Fibroblast of the conjunctiva (primary cell): ENCODE measurements around the gene ABCC10.
"Not testable (repeated sequence)": the region's sequence is repeated elsewhere in the genome, so short reads cannot be mapped to it uniquely, and the experiment has no call there.

Experiments
- DNase-seq: peaks from one replicate; pipeline ENCODE4 v3.0.0-alpha.2; 2010; ENCODE audit warnings: low read depth

The ABCC10 gene

GRCh38 chr6:43496370-43497128, 69.2 kb downstream of the ABCC10 start:
- DNase-seq: no peak

DNA sequence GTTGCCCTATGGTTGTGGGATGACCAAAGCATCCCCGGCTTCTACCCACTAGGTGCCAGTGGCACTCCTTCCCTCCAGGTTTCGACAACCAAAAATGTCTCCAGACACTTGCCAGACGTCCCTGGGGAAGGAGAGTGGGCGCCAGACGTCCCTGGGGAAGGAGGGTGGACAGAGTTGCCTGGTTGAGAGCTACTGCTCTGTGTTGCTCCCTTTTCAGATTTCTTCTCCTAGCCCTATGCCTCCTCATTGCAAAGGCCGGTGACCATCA, 69.7 kb downstream of the ABCC10 start:
- no peak for DNase-seq

GRCh38 chr6:43497689-43498088, 70.3 kb downstream of the ABCC10 start:
- DNase-seq: no peak

- DNase-seq: not testable (repeated sequence)
These were observed 71.0 kb downstream of the ABCC10 start for GRCh38 chr6:43498291-43498690.

DNA sequence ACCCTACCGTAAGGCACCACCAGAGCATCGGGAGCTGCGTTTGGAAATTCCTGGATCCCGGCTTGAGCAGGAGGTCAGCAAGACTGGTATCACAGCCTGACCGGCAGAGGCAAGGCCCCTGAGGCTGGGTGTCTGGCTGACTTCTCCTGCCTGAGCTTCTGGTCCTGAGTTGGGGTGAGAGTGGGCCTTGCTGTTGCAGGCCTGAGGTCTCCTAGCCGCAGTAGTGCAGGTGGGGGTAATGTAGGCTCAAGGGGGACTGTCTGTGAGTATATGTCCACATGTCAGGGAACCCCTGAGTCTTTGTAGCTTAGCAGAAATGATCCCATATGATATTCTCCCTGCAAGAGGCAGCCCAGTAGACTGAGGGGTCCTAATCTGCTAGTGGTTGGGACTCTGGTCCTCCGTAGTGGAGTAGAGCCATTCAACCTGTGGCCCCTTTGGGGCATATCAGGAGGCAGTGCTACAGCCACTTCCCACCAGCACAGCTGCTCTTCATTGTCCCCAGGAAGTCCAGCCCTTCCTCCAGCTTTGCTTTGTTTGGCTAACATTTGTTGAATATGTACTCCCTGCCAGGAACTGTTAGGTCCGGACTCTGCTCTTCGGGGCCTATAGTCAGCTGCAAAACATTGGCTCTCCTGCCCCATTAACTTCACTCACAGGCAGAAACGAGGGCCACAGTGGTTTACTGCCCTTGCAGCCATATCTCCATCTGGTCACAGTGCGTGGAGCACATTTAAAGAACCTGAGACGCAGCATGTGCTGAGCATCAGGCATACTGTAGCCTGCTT, 71.9 kb downstream of the ABCC10 start:
- no peak for DNase-seq
